MCF 10A (cell line): Measurements from ENCODE around the gene TUBGCP3. TPM values are rescaled to one million over a fixed set of nuclear protein-coding genes. Genes with fewer than 3 reads are reported as not detected.

ENCODE experiments used
- BruUV-seq: library from RNA; stranded (reverse); fragments of 400-500 nt; replicated peaks from 2 replicates; lab custom pipeline; 2021; lab: Mats Ljungman, UMichigan
- CTCF ChIA-PET: fragments of 300-600 bp; sonication (Branson Sonifier 250); formaldehyde crosslinking; extraction: SDS; loops from one replicate; lab custom pipeline; 2021; ENCODE audit warnings: antibody characterized with exemption, inconsistent platforms; lab: Yijun Ruan, JAX
- POLR2A ChIA-PET: fragments of 300-600, 350-650 bp; sonication (Branson Sonifier 250); formaldehyde crosslinking; extraction: SDS; loops from one replicate; lab custom pipeline; 2020; ENCODE audit warnings: antibody characterized with exemption, inconsistent platforms; lab: Yijun Ruan, JAX
- DNase-seq: peaks from one replicate; pipeline ENCODE4 v3.0.0-alpha.2; 2018; ENCODE audit not compliant: unreplicated experiment
- H3K27ac Mint-ChIP-seq: one replicate; pipeline ENCODE4 v1.8.0; 2022; ENCODE audit warnings: mild to moderate bottlenecking, low read depth, mixed read lengths; ENCODE audit not compliant: unreplicated experiment
- H3K27me3 Mint-ChIP-seq: one replicate; pipeline ENCODE4 v1.8.0; 2022; ENCODE audit warnings: mixed read lengths; ENCODE audit not compliant: insufficient read depth, unreplicated experiment
- H3K36me3 Mint-ChIP-seq: one replicate; pipeline ENCODE4 v1.8.0; 2022; ENCODE audit warnings: mild to moderate bottlenecking, moderate library complexity, mixed read lengths; ENCODE audit not compliant: insufficient read depth, unreplicated experiment
- H3K4me1 Mint-ChIP-seq: one replicate; pipeline ENCODE4 v1.8.0; 2022; ENCODE audit warnings: mixed read lengths; ENCODE audit not compliant: insufficient read depth, unreplicated experiment
- H3K4me3 Mint-ChIP-seq: one replicate; pipeline ENCODE4 v1.8.0; 2022; ENCODE audit warnings: mild to moderate bottlenecking, moderate library complexity, mixed read lengths; ENCODE audit not compliant: unreplicated experiment
- H3K9me3 Mint-ChIP-seq: one replicate; pipeline ENCODE4 v1.8.0; 2022; ENCODE audit warnings: mixed read lengths; ENCODE audit not compliant: unreplicated experiment
- CTCF ChIP-seq: fragments of 200-600 bp; IDR thresholded peaks from one replicate; pipeline ENCODE4 v1.8.0; 2022; ENCODE audit warnings: antibody characterized with exemption, mild to moderate bottlenecking; ENCODE audit not compliant: unreplicated experiment
- intact Hi-C: fragments of 100-400 bp; cut with micrococcal nuclease; formaldehyde crosslinking; loops from 2 replicates; pipeline ENCODE4 v1.14.1; 2022
- total RNA-seq: library from RNA; stranded (reverse); gene quantifications from 2 replicates; pipeline ENCODE4 v1.2.3, GENCODE V29; 2022

The TUBGCP3 gene
- total RNA-seq, 1 experiment from 2014 or later: 35.7 TPM

GRCh38 chr13:112569821-112570220 is 18.1 kb downstream of the TUBGCP3 start:
- intact Hi-C loops: no loop called here
- H3K4me3 Mint-ChIP-seq: no peak overlapping the region
- no peak for TF ChIP-seq CTCF
- no peak overlapping the region for H3K27ac Mint-ChIP-seq
- ChIA-PET POLR2A (no interaction called here), CTCF (interaction anchor here (0.8 to 1.1 kb wide), 2 partner anchors 13 to 1095 kb away, joined by 3 read pairs; no protein-coding TSS in a partner anchor)
- BruUV-seq: no TSS peak
- no peaks in the 10 kb centered on the region for H3K9me3 Mint-ChIP-seq
- peaks cover 5% of the 10 kb centered on the region for H3K4me1 Mint-ChIP-seq
- DNase-seq: no peak
- no peaks in the 10 kb centered on the region for H3K27me3 Mint-ChIP-seq
- peaks cover 11% of the 10 kb centered on the region for H3K36me3 Mint-ChIP-seq

GRCh38 chr13:112567161-112567862 is 20.6 kb downstream of the TUBGCP3 start:
- CTCF ChIA-PET: no interaction called here
- Mint-ChIP-seq H3K27ac (no peak overlapping the region), H3K4me1 (peaks cover 5% of the 10 kb centered on the region), H3K9me3 (no peaks in the 10 kb centered on the region), H3K27me3 (no peaks in the 10 kb centered on the region), H3K4me3 (no peak overlapping the region), H3K36me3 (peaks cover 24% of the 10 kb centered on the region)
- POLR2A ChIA-PET: no interaction called here
- BruUV-seq: no TSS peak
- DNase-seq: no peak
- intact Hi-C loops: no loop called here
- no peak for TF ChIP-seq CTCF

GRCh38 chr13:112562786-112563383 is 25.1 kb downstream of the TUBGCP3 start:
- CTCF ChIA-PET: interaction anchor here (0.6 to 0.9 kb wide), 2 partner anchors 9 to 42 kb away, joined by 3 read pairs; no protein-coding TSS in a partner anchor
- POLR2A ChIA-PET: no interaction called here
- H3K36me3 Mint-ChIP-seq: peaks cover 67% of the 10 kb centered on the region
- TF ChIP-seq CTCF: no peak
- BruUV-seq: no TSS peak
- no peak for DNase-seq
- intact Hi-C loops: no loop called here
- H3K4me3 Mint-ChIP-seq: no peak overlapping the region
- no peak overlapping the region for H3K27ac Mint-ChIP-seq
- no peaks in the 10 kb centered on the region for H3K27me3 Mint-ChIP-seq
- no peaks in the 10 kb centered on the region for H3K4me1 Mint-ChIP-seq
- no peaks in the 10 kb centered on the region for H3K9me3 Mint-ChIP-seq

GRCh38 chr13:112562254-112562653 is 25.7 kb downstream of the TUBGCP3 start:
- no peak overlapping the region for H3K4me3 Mint-ChIP-seq
- DNase-seq: no peak
- POLR2A ChIA-PET: no interaction called here
- no TSS peak for BruUV-seq
- H3K27me3 Mint-ChIP-seq: no peaks in the 10 kb centered on the region
- intact Hi-C loops: no loop called here
- no peak overlapping the region for H3K27ac Mint-ChIP-seq
- TF ChIP-seq CTCF: no peak
- no peaks in the 10 kb centered on the region for H3K4me1 Mint-ChIP-seq
- CTCF ChIA-PET: interaction anchor here (0.6 to 0.9 kb wide), 2 partner anchors 8 to 43 kb away, joined by 3 read pairs; no protein-coding TSS in a partner anchor
- H3K9me3 Mint-ChIP-seq: no peaks in the 10 kb centered on the region
- peaks cover 73% of the 10 kb centered on the region for H3K36me3 Mint-ChIP-seq
